GM23338 (cell line): ENCODE results near the gene DIP2C. TPM values are rescaled to one million over a fixed set of nuclear protein-coding genes. Genes with fewer than 3 reads are reported as not detected.

ENCODE experiments used
- ATAC-seq: fragments of 200-7000 bp; cut with Tn5 transposase; 3 replicates; pipeline ENCODE4 v1.9.1; 2020
- DNase-seq: peaks from one replicate; pipeline ENCODE4 v3.0.0-alpha.2; 2015; ENCODE audit warnings: low spot score
- H2AFZ ChIP-seq: fragments of 200-600 bp; sonication (generic); 2 replicates; pipeline ENCODE4 v1.8.0; 2016; ENCODE audit warnings: antibody characterized with exemption, mild to moderate bottlenecking, moderate library complexity
- H3F3A ChIP-seq: fragments of 200-600 bp; sonication (generic); replicated peaks from 2 replicates; pipeline ENCODE4 v1.8.0; 2017; ENCODE audit warnings: antibody characterized with exemption, mixed run types, low read depth
- H3K27ac ChIP-seq: fragments of 200-600 bp; sonication (generic); 2 replicates; pipeline ENCODE4 v1.6.1; 2016; ENCODE audit warnings: low read depth
- H3K27me3 ChIP-seq: fragments of 200-600 bp; sonication (generic); 2 replicates; pipeline ENCODE4 v1.8.0; 2016; ENCODE audit warnings: mild to moderate bottlenecking, mixed run types, moderate library complexity; ENCODE audit not compliant: insufficient read depth
- H3K36me3 ChIP-seq: fragments of 200-600 bp; sonication (generic); 2 replicates; pipeline ENCODE4 v1.8.0; 2016; ENCODE audit warnings: mild to moderate bottlenecking; ENCODE audit not compliant: insufficient read depth
- H3K4me1 ChIP-seq: fragments of 200-600 bp; sonication (generic); 2 replicates; pipeline ENCODE4 v1.8.0; 2016; ENCODE audit warnings: mild to moderate bottlenecking, moderate library complexity; ENCODE audit not compliant: insufficient read depth
- H3K4me2 ChIP-seq: fragments of 200-600 bp; sonication (generic); 2 replicates; pipeline ENCODE4 v1.7.1; 2017; ENCODE audit warnings: mixed run types
- H3K4me3 ChIP-seq: fragments of 200-600 bp; sonication (generic); 2 replicates; pipeline ENCODE4 v1.6.1; 2016; ENCODE audit warnings: mixed run types
- H3K79me2 ChIP-seq: fragments of 200-600 bp; sonication (generic); replicated peaks from 2 replicates; pipeline ENCODE4 v1.8.0; 2017; ENCODE audit warnings: mild to moderate bottlenecking; ENCODE audit not compliant: insufficient read depth
- H3K9me2 ChIP-seq: fragments of 200-600 bp; sonication (generic); 2 replicates; pipeline ENCODE4 v1.8.0; 2017; ENCODE audit not compliant: insufficient read depth
- H4K20me1 ChIP-seq: fragments of 200-600 bp; sonication (generic); replicated peaks from 2 replicates; pipeline ENCODE4 v1.8.0; 2017; ENCODE audit warnings: mild to moderate bottlenecking; ENCODE audit not compliant: insufficient read depth
- H3K27ac Mint-ChIP-seq: 2 replicates; pipeline ENCODE4 v1.8.0; 2020; ENCODE audit warnings: inconsistent platforms, mild to moderate bottlenecking, moderate library complexity, mixed read lengths
- H3K27me3 Mint-ChIP-seq: 3 replicates; pipeline ENCODE4 v1.8.0; 2022; ENCODE audit warnings: low read depth, mild to moderate bottlenecking, moderate library complexity, mixed read lengths, inconsistent platforms; ENCODE audit not compliant: insufficient read depth, poor library complexity
- H3K36me3 Mint-ChIP-seq: 3 replicates; pipeline ENCODE4 v1.8.0; 2021; ENCODE audit warnings: low read depth, mild to moderate bottlenecking, inconsistent platforms, moderate library complexity, mixed read lengths
- H3K4me1 Mint-ChIP-seq: 3 replicates; pipeline ENCODE4 v1.8.0; 2020; ENCODE audit warnings: mild to moderate bottlenecking, inconsistent platforms, mixed read lengths
- H3K4me3 Mint-ChIP-seq: 3 replicates; pipeline ENCODE4 v1.8.0; 2021; ENCODE audit warnings: moderate library complexity, mild to moderate bottlenecking, inconsistent platforms, mixed read lengths
- H3K9me3 Mint-ChIP-seq: 3 replicates; pipeline ENCODE4 v1.8.0; 2020; ENCODE audit warnings: moderate library complexity, mild to moderate bottlenecking, inconsistent platforms, mixed read lengths
- NANOG ChIP-seq: IDR thresholded peaks from 2 replicates; pipeline ENCODE4 v1.6.1; 2016; ENCODE audit warnings: antibody characterized with exemption, borderline replicate concordance
- ZNF114 ChIP-seq: fragments of 250-450 bp; sonication (Bioruptor Pico); IDR thresholded peaks from 2 replicates; pipeline ENCODE4 v1.5.0; 2020; ENCODE audit warnings: mild to moderate bottlenecking, moderate library complexity
- ZNF462 ChIP-seq: fragments of 250-450 bp; sonication (Bioruptor Pico); IDR thresholded peaks from 2 replicates; pipeline ENCODE4 v1.5.0; 2020; ENCODE audit warnings: mild to moderate bottlenecking, moderate library complexity
- polyA plus RNA-seq: library from polyadenylated mRNA; unstranded; fragments of >200 nt; fragmentation: Nextera tagmentation; extraction: Ambion mirVana; gene quantifications from 2 replicates; pipeline ENCODE4 v1.2.1, GENCODE V29; 2016
- total RNA-seq: library from RNA; depleted of rRNA; stranded (reverse); fragments of >200 nt; shearing (Covaris generic); gene quantifications from 2 replicates; pipeline ENCODE4 v1.2.3, GENCODE V29; 2014
- TF ChIP-seq, protein P1 (sequence below): IDR thresholded peaks from one replicate; pipeline ENCODE4 v1.6.1; 2018; ENCODE audit warnings: antibody characterized with exemption; ENCODE audit not compliant: unreplicated experiment

DIP2C gene
- total and polyA plus RNA-seq, 2 experiments from 2014 or later: 5.1 to 7.7 TPM

DNA sequence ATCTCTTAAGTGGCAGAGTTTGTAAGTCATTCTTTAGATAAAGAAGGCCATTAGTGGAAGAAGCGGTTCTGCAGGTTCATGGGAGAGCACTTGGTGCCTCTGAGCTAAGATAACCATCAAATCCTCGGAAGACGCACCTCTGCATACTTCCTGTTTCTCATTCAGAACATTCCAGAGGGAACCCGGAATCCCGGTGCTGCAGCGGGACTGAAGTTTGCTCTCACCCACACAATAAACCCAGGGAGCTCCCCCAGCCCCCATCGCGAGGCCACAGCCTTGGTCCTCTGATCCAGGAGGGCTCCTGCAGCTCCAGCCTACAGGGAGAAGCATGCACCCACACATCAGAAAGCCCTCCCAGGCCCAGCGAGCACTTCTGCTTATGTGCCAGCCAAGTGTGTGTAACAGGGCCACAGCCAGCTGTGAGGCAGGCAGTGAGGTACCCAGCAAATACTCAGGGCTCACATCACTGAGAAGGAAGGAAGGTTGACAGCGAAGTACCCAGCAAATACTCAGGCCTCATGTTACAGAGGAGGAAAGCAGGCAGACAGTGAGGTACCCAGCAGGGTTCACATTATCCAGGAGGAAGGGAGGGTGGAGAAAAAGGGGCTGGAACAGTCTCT, 142.4 kb downstream of the DIP2C start:
- Mint-ChIP-seq H3K27me3 (peaks cover 12% of the 10 kb centered on the region), H3K4me1 (peaks cover 27% of the 10 kb centered on the region), H3K36me3 (no peaks in the 10 kb centered on the region), H3K9me3 (no peaks in the 10 kb centered on the region), H3K4me3 (peak overlapping the region; percentile 34), H3K27ac (no peak overlapping the region)
- 0 out of 2 replicates have a peak, but pooled peaks cover 6% of the 10 kb centered on the region for H3K79me2 ChIP-seq
- no peaks in the 10 kb centered on the region for H3K36me3 ChIP-seq
- H2AFZ ChIP-seq: no peak overlapping the region
- no peaks in the 10 kb centered on the region for H3K27me3 ChIP-seq
- DNase-seq: peak; percentile 69
- H3K27ac ChIP-seq: peak overlapping the region; percentile 36
- ATAC-seq: peak; percentile 84
- H3K9me2 ChIP-seq: no peaks in the 10 kb centered on the region
- no peaks in the 10 kb centered on the region for H4K20me1 ChIP-seq
- H3K4me1 ChIP-seq: peaks cover 11% of the 10 kb centered on the region
- H3K4me2 ChIP-seq: peak overlapping the region; percentile 53
- TF ChIP-seq NANOG (no peak), ZNF462 (CRISPR knock-in tag) (0 out of 2 replicates have a peak, but pooled peaks have one; percentile 34), ZNF114 (peak; percentile 70; the same call in 1 of the 2 replicates)
- TF ChIP-seq, protein P1, sequence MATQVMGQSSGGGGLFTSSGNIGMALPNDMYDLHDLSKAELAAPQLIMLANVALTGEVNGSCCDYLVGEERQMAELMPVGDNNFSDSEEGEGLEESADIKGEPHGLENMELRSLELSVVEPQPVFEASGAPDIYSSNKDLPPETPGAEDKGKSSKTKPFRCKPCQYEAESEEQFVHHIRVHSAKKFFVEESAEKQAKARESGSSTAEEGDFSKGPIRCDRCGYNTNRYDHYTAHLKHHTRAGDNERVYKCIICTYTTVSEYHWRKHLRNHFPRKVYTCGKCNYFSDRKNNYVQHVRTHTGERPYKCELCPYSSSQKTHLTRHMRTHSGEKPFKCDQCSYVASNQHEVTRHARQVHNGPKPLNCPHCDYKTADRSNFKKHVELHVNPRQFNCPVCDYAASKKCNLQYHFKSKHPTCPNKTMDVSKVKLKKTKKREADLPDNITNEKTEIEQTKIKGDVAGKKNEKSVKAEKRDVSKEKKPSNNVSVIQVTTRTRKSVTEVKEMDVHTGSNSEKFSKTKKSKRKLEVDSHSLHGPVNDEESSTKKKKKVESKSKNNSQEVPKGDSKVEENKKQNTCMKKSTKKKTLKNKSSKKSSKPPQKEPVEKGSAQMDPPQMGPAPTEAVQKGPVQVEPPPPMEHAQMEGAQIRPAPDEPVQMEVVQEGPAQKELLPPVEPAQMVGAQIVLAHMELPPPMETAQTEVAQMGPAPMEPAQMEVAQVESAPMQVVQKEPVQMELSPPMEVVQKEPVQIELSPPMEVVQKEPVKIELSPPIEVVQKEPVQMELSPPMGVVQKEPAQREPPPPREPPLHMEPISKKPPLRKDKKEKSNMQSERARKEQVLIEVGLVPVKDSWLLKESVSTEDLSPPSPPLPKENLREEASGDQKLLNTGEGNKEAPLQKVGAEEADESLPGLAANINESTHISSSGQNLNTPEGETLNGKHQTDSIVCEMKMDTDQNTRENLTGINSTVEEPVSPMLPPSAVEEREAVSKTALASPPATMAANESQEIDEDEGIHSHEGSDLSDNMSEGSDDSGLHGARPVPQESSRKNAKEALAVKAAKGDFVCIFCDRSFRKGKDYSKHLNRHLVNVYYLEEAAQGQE: no peak
- H3K4me3 ChIP-seq: 0 out of 2 replicates have a peak overlapping the region, but pooled peaks have one; percentile 12
- 0 out of 2 replicates have a peak, but pooled peaks cover 3% of the 10 kb centered on the region for H3F3A ChIP-seq
